GM12891 (cell line): ENCODE results near the gene RASEF.
"Not testable (repeated sequence)": the region's sequence is repeated elsewhere in the genome, so short reads cannot be mapped to it uniquely, and the experiment has no call there.

Experiments used
- DNase-seq: peaks from one replicate; pipeline ENCODE4 v3.0.0; 2011; ENCODE audit warnings: low spot score; ENCODE audit not compliant: insufficient read length
- FAIRE-seq: peaks from 2 replicates; lab custom pipeline; 2011; peaks lifted over from hg19 to GRCh38; lab: Jason Lieb, UNC
- PAX5 ChIP-seq: IDR thresholded peaks from 2 replicates; pipeline ENCODE4 v1.6.1; 2011; ENCODE audit warnings: low read length, moderate library complexity, mild to moderate bottlenecking; ENCODE audit not compliant: insufficient read depth, severe bottlenecking
- POLR2A ChIP-seq: IDR thresholded peaks from 2 replicates; pipeline ENCODE4 v1.6.1; 2011; ENCODE audit warnings: low read depth, low read length, control low read depth
- POLR2AphosphoS5 ChIP-seq: IDR thresholded peaks from 2 replicates; pipeline ENCODE4 v1.6.1; 2011; ENCODE audit warnings: low read depth, low read length, control low read depth
- POU2F2 ChIP-seq: IDR thresholded peaks from 2 replicates; pipeline ENCODE4 v1.6.1; 2011; ENCODE audit warnings: low read depth, mild to moderate bottlenecking, control low read depth, low read length, moderate library complexity
- SPI1 ChIP-seq: IDR thresholded peaks from 2 replicates; pipeline ENCODE4 v1.6.1; 2011; ENCODE audit warnings: low read depth, low read length, control low read depth
- TAF1 ChIP-seq: IDR thresholded peaks from 2 replicates; pipeline ENCODE4 v1.6.1; 2011; ENCODE audit warnings: low read depth, low read length, control low read depth

Gene RASEF

GRCh38 chr9:82957529-82958379 is 105.2 kb downstream of the RASEF start:
- no peak for TF ChIP-seq POLR2AphosphoS5
- no peak for TF ChIP-seq TAF1
- no peak for FAIRE-seq
- DNase-seq = no peak

GRCh38 chr9:82949203-82949602 is 113.7 kb downstream of the RASEF start:
- TF ChIP-seq POLR2A (no peak), PAX5 (no peak), POLR2AphosphoS5 (no peak), TAF1 (no peak), SPI1 (no peak), POU2F2 (no peak)
- no peak for FAIRE-seq
- no peak for DNase-seq

GRCh38 chr9:82940376-82940775 is 122.6 kb downstream of the RASEF start:
- DNase-seq (no peak), FAIRE-seq (no peak)
- no peak for TF ChIP-seq PAX5

- no peak for TF ChIP-seq POLR2A
- TF ChIP-seq SPI1 = no peak
- DNase-seq = no peak
- FAIRE-seq = no peak
These were observed 123.5 kb downstream of the RASEF start for GRCh38 chr9:82939451-82939850.

DNA sequence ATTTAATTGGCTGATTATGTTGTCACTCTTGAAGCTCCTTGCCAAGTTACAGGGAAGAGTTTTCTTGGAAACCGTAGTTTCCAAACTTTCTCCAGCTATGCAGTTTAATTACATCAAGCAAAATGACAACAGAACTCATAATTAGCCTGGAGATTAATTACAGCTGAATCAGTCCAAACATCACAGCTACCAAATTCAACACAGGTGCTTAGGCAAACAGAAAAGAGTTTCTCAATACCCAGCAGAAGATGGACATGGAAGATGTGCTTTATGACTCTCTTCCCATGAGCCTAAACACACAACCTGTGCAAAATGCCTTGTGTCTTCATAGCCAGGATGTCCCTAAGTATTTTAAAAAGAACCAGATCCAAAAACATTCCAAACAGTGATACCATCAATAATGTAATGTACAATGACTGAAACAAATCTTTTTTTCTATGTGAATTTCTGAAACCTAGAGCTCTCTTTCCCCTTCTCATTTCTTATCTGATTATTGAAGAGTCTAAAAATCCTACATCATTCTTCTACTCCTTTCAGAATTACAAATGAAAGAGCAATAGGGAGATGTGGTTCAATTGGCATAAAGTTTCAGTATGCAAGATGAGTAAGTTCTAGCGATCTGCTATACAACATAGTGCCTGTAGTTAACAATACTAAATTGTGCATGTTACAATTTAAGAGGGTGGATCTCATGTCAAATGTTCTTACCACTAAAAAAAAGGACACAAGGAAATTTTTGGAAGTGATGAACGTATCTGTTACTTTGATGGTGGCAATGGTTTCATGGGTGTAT is 124.3 kb downstream of the RASEF start:
- DNase-seq (no peak), FAIRE-seq (no peak)
- no peak for TF ChIP-seq PAX5
- TF ChIP-seq POLR2AphosphoS5 = no peak
- TF ChIP-seq TAF1 = no peak
- no peak for TF ChIP-seq POU2F2
- TF ChIP-seq SPI1 = no peak
- no peak for TF ChIP-seq POLR2A

- FAIRE-seq, DNase-seq: not testable (repeated sequence)
These were observed 126.4 kb downstream of the RASEF start for GRCh38 chr9:82936561-82936960.

- FAIRE-seq (no peak), DNase-seq (no peak)
- TF ChIP-seq POLR2A = no peak
- TF ChIP-seq PAX5 = no peak
- no peak for TF ChIP-seq SPI1
- TF ChIP-seq TAF1 = no peak
- TF ChIP-seq POLR2AphosphoS5 = no peak
- no peak for TF ChIP-seq POU2F2
These were observed 128.0 kb downstream of the RASEF start for GRCh38 chr9:82934949-82935348.

- not testable (repeated sequence) for DNase-seq, FAIRE-seq
These were observed 128.9 kb downstream of the RASEF start for GRCh38 chr9:82934025-82934424.

- FAIRE-seq (no peak), DNase-seq (no peak)
- TF ChIP-seq TAF1 (no peak), POLR2A (no peak), POLR2AphosphoS5 (no peak), POU2F2 (no peak), SPI1 (no peak), PAX5 (no peak)
These were observed 132.8 kb downstream of the RASEF start for GRCh38 chr9:82930116-82930515.
